ENCODE measurements around the gene RNGTT.
"Not testable (repeated sequence)": the region's sequence is repeated elsewhere in the genome, so short reads cannot be mapped to it uniquely, and the experiment has no call there.

Gene RNGTT

DNA sequence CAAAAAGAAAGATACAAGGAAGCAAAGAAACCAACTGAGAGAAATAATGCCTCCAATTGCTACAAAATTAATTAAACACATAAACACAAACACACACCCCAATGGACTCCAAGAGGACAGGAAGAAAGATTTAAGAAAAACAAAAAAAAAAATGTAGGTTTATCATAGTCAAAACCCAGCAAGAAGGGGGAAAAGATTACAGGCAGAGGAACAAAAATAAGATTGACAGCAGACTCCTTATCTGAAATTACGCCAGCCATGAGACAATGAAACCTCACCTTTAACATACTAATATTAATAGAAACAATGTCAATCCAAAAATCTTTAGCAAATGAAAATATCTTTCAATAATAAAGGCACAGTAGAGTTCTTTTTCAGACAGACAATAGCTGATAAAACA is 155.8 kb downstream of the RNGTT start:
- no peak for DNase-seq

- DNase-seq, result no peak
These were observed 156.7 kb downstream of the RNGTT start for GRCh38 chr6:88806728-88807127.

GRCh38 chr6:88804701-88805100 is 158.7 kb downstream of the RNGTT start:
- no peak for DNase-seq

DNA sequence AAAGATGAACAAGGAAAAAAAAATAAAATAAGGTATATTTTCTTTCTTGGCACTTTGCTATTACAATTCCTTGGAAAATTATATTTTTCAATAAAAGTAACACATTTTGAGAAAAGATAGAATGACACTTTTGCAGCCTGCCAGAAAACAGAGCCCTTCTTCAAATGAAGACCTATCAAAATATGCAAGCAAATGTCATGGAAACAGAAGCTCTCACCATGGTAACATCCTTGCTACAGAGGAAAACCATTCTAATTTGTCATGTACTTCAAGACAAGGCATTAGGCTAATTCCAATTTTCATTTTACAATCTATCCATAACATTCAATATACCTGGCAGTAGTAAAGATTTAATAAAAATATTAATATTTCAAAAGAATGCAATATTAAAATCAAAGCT is 177.9 kb downstream of the RNGTT start:
- peak; percentile 17 for DNase-seq

DNA sequence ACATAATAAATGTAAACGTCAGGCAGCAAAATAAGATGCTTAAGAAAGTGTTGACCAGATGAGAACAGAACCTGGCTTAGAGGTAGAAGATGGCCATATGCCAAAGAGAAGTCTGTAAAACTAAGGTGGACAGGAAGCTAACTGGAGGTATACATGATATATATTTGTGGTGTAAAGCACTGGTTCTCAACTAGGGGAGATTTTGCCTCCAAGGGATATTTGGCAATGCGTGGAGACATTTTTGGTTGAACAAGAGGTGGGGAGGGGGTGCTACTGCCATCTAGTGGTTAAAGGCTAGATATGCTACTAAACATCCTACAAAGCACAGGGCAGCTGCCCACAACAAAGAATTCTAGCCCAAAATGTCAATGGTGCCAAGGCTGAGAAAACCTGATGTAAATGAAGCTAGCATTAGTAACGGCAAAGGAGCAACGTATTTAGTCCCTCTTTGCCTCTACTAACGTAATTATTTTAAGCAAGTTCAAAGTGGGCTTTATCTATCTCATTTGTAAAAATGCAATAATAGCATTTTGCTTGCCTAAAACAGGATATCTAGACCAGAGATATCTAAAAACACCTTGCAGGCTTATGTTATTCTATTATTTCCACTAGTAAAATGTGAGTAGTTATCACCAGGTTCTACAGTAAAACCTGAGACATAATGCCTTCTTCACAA is 182.6 kb downstream of the RNGTT start:
- DNase-seq, result peak; percentile 80

- no peak for DNase-seq
These were observed 187.4 kb downstream of the RNGTT start for GRCh38 chr6:88775866-88776571.

DNA sequence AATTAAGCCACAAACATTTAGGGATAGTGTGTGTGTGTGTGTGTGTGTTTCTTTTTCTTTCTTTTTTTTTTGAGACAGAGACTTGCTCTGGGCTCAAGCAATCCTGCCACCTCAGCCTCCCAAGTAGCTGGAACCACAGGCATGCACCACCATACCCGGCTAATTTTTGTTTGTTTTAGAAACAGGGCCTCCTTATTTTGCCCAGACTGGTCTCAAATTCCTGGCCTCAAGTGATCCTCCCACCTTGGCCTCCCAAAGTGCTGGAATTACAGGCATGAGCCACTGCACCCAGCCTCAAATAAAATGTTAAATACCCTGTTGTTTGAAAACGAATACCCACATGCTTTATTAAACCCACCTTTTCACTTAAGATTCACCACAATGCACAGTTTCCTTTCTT is 195.3 kb downstream of the RNGTT start:
- not testable (repeated sequence) for DNase-seq

- DNase-seq, result no peak
These were observed 199.3 kb downstream of the RNGTT start for GRCh38 chr6:88764081-88764480.

DNA sequence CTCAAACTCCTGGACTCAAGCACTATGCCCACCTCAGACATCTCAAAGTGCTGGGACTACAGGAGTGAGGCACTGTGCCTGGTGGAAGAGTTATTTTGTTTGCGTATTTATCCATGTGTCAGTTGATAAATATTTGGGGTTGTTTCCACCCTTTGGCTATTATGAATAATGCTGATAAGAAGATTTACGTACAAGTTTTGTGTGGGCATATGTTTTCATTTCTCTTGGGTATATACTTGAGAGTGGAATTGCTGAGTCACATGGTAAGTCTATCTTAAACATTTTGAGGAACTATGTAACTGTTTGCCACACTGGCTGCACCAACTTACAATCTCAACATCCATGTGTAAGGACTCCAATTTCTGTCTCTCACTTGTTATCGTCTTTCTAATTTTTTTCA is 200.3 kb downstream of the RNGTT start:
- DNase-seq, result no peak

DNA sequence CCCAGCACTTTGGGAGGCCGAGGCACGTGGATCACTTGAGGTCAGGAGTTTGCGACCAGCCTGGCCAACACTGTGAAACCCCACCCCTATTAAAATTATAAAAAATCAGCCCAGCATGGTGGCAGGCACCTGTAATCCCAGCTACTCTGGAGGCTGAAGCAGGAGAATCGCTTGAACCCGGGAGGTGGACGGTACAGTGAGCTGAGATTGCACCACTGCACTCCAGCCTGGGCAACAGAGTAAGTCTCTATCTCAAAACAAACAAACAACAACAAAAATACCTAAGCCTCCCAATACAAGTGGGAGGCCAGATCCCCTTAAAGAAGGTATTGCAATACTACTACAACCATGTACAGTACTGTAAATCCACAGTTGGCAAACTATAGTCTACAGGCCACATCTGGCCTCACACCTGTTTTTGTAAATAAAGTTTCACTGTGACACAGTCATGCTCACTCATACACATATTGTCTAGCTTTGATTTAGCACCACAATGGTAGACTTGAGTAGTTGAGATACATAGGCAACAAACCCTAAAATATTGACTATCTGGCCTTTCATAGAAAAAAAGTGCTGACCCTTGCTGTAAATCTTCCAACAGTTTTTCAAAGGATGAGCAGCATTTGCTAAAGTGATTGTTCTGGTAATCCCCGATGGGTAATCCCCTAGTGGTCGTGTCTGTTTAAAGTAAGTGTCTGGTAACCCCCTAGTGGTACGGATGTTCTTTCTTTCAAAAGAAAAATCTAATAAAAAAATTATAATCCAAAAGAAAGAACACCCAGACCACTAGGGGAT is 202.0 kb downstream of the RNGTT start:
- no peak for DNase-seq

DNA sequence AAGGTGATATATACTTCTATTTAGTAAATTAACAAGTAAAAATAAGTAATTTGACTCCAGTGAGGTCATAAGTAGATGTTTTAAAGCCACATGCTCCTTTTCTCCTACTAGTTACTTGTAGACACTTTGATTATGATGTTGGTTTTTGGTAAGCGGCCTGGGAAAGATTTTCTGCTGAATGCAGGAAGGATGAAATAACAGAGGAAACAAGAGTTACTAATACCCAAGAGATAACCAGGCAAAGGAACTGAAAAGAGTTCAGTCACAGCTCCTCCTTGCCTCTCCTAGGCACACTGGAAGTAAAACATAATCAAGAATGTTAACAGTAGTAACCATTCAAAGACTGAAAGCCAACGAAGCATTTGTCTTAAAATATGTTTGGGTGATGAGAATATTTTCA is 203.3 kb downstream of the RNGTT start:
- no peak for DNase-seq

- no peak for DNase-seq
These were observed 212.5 kb downstream of the RNGTT start for GRCh38 chr6:88750936-88751335.

DNA sequence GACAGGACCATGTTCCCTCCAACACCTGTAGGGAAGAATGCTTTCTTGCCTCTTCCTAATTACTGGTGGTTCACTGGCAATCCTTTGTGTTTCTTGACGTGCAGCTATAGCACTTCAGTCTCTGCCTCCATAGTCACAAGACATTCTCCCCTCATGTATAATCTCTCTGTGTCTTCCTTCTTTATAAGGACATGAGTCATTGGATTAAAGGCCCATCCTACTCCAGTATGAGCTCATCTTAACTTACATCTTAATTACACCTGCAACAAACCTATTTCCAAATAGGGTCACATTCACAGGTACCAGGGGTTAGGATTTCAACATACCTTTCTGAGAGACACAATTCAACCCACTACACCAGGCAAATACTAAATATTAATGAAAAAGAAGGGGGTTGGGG is 213.6 kb downstream of the RNGTT start:
- no peak for DNase-seq

- DNase-seq, result no peak
These were observed 215.3 kb downstream of the RNGTT start for GRCh38 chr6:88748141-88748540.

- no peak for DNase-seq
These were observed 221.5 kb downstream of the RNGTT start for GRCh38 chr6:88741939-88742338.

- no peak for DNase-seq
These were observed 222.3 kb downstream of the RNGTT start for GRCh38 chr6:88741071-88741470.

GRCh38 chr6:88734544-88734943 is 228.9 kb downstream of the RNGTT start:
- DNase-seq, result no peak

DNA sequence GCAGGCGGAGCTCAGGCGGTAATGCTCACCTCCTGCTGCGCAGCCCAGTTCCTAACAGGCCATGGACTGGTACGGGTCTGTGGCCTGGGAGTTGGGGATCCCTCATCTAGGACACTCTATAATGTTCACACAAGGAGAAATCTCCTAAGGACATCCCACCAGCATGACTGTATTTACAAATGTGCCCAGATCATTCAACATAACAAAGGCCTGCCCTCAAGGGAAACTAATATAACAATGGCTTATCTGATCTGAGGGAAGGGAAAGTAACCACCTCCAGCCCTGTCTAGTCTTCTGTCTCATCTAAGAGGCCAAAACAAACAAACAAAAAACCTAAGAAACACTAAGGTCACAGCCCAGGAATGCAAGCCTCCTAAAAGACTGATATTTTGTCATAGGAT is 232.8 kb downstream of the RNGTT start:
- no peak for DNase-seq

DNA sequence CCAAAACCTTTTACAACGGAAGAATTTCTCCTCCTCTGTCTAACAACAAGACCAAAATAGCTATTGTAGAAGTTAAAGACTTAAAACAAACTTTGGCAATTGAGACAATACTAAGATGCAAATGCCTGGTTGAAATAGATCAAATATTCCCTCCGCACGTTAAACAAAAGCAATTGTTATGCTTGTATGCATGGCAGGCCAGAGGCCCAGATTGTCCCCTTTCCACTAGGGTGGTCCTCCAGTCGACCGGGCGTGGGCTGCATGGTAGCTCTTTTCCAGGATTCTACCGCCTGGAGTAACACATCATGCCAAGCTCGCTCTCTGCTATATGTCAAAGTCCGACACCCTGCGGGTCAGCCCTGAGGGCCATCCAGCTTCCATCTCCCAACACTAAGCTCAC is 234.7 kb downstream of the RNGTT start:
- no peak for DNase-seq

DNA sequence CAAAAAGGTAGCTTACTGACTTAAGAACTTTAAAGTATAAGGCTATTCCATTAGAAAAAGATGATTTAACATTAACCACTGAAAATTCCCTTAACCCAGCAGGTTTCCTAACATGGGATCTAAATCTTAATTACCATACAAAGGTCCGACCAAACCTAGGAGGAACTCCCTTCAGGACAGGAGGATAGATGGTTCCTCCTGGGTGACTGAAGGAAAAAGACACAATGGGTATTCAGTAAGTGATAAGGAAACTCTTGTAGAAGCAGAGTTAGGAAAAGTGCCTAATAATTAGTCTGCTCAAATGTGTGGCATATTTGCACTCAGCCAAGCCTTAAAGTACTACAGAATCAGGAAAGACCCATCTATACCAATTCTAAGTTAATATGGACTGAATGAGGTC is 237.0 kb downstream of the RNGTT start:
- DNase-seq, result not testable (repeated sequence)

DNA sequence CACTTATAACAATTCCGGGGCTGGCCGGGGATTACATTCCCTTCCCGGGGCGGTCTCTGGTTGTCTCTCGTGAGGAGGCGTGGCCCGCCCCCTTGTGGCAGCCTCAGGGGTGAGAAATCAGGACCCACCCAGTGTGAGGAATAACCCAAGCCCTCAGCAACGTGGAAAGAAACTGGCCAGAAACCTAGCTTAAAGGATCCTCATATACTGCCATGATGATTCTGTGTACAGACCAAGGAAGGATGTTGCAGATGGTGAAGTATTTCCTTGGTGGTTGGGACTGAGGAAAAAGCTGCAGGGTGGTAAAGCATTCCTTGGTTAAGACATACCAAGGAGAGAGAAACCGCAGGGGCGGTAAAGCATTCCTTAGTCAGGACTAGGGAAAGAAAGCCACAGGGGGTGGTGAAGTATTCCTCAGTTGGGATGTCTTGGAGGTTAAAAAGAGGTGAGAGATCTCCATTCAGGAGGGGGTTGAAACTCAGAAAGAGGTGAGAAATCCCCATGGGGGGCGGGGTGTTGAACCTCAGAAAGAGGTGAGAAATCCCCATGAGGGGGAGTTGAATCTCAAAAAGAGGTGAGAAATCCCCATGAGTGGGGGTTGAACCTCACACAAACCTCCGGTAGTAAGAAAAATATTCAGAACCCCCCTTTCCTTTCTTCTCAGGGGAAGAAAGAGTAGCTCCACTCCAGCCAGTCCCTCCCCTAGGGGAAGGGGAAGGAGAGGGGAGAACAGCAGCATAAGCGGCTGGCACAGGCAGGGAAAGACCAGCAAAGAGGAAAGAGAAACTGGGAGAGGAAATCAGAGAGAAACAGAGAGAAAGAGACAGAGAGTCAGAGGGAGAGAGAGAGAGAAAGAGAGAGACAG is 238.1 kb downstream of the RNGTT start:
- no peak for DNase-seq

DNA sequence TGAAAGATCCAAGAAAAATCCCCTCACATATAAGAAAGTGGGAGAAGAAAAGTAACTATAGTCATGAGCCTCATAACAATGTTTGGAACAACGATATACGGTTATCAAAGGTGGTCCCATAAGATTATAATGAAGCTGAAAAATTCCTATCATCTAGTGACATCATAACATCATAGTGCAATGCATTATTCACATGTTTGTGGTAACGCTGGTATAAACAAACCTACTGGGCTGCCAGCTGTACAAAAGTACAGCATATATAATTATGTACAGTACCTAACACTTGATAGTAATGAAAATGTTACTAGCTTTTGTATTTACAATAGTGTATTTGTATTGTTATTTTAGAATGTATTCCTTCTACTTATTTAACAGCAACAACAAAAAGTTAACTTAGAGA is 240.7 kb downstream of the RNGTT start:
- no peak for DNase-seq

DNA sequence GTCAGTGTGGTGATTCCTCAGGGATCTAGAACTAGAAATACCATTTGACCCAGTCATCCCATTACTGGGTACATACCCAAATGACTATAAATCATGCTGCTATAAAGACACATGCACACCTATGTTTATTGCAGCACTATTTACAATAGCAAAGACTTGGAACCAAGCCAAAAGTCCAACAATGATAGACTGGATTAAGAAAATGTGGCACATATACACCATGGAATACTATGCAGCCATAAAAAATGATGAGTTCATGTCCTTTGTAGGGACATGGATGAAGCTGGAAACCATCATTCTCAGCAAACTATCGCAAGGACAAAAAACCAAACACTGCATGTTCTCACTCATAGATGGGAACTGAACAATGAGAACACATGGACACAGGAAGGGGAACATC is 247.0 kb downstream of the RNGTT start:
- DNase-seq, result not testable (repeated sequence)

Data from NCI-H1105 treated with DMSO at 0.1 percent for 48 hours (cell line).